Stimulated activated CD4-positive, alpha-beta T cell treated with anti-CD3 and anti-CD28 coated beads, Interleukin-4, amount 100 ng/mL, for 1 hour (primary cell): ENCODE data around the gene SCAF11.

Source experiments
- DNase-seq: peaks from one replicate; pipeline ENCODE4 v3.0.0-alpha.2; 2020

Gene SCAF11

DNA sequence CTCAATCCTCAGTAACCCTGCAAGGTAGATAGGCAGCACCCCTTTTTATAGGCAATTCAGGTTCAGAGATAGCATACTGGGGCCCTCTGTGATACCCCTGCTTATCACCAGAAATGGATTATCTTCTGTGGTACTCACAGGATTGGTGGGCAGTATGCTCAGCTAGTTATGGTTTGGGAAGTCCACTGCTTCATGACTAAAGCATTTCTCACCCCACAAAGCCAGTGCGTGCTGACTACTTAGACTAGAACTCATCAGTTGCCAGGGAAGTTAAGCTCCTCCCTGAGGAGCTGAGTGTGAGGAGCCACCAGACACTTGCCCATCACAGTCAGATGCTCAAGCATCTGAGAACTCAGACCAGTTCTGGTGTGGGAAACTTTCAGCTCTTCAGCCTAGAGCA is 76.3 kb downstream of the SCAF11 start:
- no peak for DNase-seq

DNA sequence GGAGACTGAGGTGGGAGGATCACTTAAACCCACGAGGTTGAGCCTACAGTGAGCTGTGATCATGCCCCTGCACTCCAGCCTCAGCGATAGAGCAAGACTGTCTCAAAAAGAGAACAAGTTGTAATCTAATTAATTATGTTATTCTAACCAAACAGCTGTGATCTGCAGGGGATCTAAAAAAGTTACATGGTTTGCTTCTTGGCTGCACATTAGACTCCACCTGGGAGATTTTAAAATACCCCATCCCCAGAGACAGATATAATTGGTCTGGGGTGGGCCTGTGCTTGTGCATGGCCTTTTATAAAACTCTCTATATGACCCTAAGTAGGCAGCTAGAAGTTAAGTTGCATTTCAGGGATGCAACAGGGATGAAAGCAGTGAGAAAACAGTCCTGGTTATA is 76.7 kb downstream of the SCAF11 start:
- DNase-seq: no peak

DNA sequence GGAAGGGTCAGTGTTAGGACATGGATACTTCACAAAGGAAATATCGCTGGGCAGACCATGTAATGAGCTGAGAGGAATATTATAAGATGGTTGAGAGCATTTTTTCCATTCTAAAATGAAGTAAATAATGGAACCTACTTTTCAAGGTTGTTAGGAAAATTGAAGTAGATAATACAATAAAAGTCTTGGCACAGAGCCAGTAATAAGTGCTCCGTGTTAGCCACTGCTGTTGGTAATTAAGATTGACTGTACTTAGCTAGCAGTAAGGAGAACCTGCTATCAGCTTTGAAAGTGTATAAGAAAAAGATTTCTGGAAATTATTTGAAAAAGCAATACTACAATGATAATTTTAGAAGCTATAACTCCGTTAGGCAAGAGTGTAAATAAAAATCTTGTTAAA is 77.6 kb downstream of the SCAF11 start:
- DNase-seq: no peak

DNA sequence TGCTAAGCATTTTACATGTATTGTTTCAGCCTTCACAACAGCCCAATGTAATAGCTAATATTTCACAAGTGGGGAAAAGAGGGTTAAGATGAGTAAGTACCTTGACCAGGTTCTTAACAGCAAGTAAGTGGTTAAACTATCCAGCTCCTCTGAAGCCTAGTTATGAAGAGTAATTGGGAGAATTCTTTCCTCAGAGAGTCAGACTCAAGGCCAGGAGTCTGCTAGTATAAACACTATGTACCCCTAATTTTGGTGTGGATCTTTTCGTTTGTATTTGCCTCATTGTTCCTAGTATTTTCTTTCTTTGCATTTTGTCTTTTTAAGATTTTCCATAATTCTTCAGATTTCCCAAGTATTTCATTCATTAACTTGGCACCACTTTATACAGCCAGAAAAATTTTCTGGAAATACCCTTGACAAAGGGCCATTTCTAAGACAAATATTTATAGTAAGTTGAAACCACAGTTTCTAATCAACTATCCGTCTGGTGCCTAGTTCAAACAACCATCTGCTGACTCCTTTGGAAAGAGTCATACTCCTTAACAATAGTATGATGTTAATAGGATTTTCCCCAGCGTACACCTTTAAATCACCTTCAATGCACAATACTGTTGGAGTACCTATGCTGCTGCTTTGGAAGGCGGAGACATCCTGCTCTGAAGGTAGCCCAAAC is 81.2 kb downstream of the SCAF11 start:
- no peak for DNase-seq

DNA sequence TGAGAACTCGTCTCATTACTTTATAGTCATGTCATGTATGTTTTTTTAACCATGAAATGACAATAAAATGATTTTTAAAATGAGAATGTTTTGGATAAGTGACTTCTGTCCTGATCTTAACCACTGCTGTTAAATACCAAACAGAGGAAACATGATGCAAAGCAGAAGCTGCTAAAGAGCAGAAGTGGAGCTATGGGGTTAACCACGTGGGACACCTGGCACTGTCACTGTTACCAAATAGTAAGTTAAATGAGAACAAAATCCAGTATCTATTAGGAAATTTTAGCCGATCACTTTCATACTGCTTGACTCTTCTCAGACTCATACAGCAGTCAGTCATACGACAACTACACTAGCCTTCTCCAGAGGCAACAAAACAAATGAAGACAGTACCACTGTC is 82.4 kb downstream of the SCAF11 start:
- no peak for DNase-seq

DNA sequence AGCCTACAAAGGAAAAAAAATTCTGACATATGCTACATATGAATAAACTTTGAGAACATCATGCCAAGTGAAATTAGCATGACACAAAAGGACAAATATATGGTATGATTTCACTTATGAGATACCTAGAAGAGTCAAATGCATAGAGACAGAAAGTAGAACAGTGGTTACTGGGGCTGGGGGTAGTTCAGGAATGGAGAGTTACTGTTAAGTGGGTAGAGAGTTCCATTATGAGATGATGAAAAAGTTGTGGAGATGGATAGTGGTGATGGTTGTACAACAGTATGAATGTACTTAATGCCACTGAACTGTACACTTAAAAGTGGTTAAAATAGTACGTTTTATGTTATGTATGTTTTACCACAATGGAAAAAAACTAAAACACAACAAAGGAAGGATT is 92.3 kb downstream of the SCAF11 start:
- DNase-seq: no peak

DNA sequence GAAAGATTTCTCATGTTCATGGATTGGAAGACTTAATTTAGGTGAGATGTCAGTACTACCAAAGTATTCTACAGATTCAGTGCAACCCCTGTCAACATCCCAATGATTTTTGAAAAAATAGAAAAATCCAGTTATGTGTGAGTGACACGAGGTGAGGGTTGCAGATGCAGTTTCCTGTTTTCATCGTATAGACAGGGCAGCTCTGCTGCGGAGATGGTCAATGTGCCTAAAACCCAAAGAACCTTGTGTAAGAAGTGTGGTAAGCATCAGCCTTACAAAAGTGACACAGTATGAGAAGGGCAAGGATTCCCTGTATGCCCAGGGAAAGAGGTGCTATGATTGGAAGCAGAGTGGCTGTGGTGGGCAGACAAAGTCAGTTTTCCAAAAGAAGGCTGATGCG is 94.4 kb downstream of the SCAF11 start:
- DNase-seq: no peak

DNA sequence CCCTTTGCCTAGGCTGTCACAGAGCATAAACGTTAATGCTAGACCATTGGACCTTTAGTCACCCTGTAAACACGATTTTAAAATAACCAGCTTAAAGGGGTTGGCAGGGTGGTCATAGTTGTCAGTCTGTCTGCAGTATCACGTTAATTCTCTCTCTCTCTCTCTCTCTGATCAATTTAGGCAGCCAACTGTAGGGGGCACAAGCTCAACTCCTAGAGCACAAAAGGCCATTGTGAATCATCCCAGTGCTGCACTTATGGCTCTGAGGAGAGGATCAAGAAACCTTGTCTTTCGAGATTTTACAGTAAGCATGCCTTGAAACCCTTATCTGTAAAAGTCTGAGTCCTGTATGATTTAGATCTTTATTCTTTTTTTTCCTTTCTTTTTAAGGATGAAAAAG is 97.1 kb downstream of the SCAF11 start:
- no peak for DNase-seq

DNA sequence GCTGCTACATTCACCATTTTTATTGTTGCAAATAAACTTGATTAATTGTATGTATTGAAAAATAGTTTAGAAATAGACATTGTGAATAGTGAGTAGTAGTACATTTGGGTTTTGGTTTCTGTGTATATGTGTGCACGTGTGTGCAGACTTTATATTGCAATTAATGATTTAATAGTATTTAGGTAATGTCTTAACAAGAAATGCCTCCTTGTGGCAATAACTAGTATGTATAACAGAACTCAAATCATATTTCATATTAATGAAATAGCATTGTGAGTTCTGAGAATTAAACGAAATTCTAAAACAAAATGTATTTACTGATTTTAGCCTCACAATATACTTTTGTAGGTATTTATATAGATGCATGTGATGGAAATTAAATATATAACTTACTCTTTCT is 100.1 kb downstream of the SCAF11 start:
- no peak for DNase-seq

DNA sequence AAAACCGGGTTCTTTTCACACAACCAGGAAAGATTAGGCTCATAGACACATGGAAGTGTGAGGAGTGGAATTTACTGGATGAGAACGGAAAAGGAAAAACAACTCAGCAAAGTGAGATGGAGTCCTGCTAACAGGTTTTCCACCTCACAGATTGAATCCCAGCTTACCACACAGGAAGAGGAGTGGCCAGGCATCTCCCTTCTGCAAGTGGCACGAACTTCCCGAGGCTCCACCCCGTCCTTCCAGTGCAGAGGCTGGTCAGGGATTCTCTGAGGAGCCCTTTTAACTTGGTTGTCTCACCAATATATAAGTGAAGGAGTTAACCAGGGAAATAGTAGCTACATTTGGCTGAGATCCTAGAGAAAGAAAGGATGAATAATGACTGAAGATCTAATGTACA is 102.8 kb downstream of the SCAF11 start:
- no peak for DNase-seq

DNA sequence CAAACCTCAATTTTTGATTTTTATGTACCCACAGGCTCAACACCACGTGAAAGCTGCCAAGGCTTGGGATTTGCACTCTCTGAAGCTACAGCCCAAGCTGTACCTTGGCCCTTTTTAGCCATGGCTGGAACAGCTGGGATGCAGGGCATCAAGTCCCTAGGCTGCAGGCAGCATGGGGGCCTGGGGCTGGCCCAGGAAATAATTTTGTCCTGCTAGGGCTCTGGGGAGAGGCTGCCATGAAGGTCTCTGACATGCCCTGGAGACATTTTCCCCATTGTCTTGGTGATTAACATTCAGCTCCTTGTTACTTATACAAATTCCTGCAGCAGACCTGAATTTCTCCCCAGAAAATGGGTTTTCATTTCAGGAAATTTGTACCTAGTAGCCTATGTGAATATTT is 103.7 kb downstream of the SCAF11 start:
- no peak for DNase-seq

DNA sequence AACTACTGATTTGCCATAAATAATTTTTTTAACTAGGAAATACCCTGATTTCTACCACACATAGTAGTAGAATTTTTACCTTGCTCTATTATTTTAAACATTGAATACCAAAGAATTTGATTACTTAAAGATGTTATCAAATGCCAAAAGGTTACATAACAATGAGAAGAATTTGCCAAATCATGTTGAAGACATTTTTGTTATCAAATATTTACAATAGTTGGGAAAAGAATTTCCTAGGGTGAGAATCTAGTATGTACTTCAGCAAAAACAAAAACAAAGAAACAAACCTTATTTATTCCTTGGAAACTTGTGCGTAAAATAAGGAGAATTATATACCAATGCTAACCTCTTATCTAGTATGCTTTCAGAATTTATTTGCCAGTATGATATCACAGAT is 107.2 kb downstream of the SCAF11 start:
- DNase-seq: no peak

DNA sequence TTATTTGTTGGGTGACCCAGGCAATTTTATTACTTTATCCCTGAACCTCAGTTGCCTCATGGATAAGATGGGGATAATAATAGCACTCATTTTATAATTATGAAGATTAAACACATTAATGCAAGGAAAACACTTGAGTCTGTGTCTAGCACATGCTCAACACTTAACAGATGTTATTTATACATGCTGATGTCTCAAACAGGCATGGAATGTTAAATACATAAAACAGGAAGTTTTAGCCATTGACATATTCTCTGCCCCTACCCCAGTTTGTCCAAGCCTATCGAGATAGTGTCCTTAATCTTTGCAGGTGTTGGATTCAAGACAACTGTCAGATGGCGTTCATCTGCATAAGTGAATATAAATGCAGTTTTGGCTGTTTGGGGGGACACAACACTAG is 109.8 kb downstream of the SCAF11 start:
- DNase-seq: no peak

DNA sequence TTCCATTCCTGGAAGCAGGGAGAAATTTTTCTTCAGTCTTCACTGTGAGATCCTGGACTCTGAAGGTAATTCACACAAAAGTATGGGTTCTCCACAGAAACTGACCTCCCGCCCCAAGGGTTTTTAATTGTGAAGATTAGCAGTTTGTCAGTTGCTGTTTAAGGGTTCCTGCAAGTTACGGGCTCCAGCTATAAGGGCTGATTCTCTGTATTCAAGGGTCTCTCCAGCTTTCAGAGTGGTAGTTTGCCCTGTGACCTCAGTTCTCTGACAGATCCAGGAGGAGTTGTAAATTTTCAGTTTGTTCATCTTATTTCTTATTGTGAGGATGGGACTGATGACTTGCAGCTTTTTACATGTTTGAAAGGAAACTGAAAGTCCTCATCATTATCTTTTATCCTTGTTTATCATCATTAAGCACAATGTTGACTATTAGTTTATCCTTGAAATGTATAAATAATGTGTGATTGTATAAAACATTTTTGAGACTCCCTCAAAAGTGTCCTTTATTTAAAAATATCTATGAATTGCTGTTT is 110.9 kb downstream of the SCAF11 start:
- no peak for DNase-seq

DNA sequence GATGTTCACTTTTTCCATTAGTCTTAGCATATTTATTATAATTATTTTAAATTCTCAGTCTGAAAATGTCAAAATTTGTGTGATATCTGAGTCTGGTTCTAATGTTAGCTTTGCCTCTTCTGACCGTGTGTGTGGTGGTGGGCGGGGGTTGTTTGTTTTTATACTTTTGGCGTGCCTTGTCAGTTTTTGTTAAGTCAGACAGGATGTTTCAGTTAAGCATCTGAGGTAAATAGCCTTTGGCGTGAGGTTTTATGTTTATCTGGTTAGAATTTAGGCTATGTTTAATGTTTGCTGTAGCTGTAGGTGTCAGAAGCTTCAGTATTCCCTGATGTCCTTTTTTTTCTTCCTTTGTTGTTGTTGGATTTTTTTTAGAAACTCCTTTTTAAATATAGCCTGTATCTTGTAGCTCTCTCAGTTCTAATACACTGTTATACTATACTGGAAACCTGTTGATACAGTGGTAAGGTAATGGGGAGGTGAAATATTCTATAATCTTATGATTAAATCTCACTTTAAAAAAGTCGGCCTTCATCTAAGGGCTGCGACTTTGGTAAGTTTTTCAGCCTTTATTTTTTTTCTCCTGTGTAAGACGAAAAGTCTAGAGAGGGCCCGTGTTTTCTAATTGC is 111.6 kb downstream of the SCAF11 start:
- DNase-seq: no peak

DNA sequence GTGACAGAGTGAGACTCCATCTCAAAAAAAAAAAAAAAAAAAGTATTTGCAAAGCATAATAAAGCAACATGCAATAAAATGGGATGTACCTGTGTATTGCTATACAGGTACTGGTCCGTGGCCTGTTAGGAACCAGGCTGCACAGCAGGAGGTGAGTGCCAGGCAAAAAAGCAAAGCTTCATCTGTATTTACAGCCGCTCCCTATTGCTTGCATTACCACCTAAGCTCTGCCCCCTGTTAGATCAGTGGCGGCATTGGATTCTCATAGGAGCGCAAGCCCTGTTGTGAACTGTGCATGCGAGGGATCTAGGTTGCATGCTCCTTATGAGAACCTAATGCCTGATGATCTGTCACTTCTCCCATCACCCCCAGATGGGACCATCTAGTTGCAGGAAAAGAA is 113.3 kb downstream of the SCAF11 start:
- no peak for DNase-seq

DNA sequence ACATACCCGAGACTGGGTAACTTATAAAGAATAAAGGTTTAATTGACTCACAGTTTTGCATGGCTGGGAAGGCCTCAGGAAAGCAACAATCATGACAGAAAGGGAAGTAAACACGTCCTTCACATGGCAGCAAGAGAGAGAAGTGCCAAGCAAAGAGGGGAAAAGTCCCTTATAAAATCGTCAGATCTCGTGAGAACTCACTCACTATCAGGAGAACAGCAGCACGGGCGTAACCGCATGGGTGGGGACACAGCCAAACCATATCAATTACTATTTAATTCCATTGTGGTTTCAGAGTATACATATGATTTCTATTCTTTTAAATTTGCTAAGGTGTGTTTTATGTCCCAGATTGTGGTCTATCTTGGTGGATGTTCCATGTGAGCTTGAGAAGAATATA is 117.9 kb downstream of the SCAF11 start:
- DNase-seq: no peak
